Esophagus muscularis mucosa (tissue), 4 donors: Measurements from ENCODE around the gene ATP10A.

ENCODE experiments used
- CTCF ChIP-seq, 3 experiments: fragments of 200-600 bp in 2 of 3; fragments of 450-650 bp in 1 of 3; sonication (generic) in 2 of 3; IDR thresholded peaks; one replicate each; pipeline ENCODE4 v1.5.1; 2017 to 2019; ENCODE audit warnings: antibody characterized with exemption in 3 of 3, mild to moderate bottlenecking in 2 of 3, moderate library complexity in 1 of 3
- EP300 ChIP-seq: sonication (generic); formaldehyde crosslinking; IDR thresholded peaks from one replicate; pipeline ENCODE4 v1.6.1; 2017; ENCODE audit warnings: antibody characterized with exemption
- POLR2A ChIP-seq: fragments of 450-650 bp; IDR thresholded peaks from one replicate; pipeline ENCODE4 v1.6.1; 2017; ENCODE audit warnings: antibody characterized with exemption, moderate library complexity, mild to moderate bottlenecking, low read depth
- POLR2AphosphoS5 ChIP-seq, 2 donors: sonication (generic); formaldehyde crosslinking; IDR thresholded peaks; one replicate each; pipeline ENCODE4 v1.6.1; 2017; ENCODE audit warnings: antibody characterized with exemption in 2 of 2

- no peak for TF ChIP-seq CTCF (IDR thresholded peaks at IDR 0.05)
- no peak for TF ChIP-seq EP300
- no peak for TF ChIP-seq POLR2A
- TF ChIP-seq POLR2AphosphoS5 (IDR thresholded peaks at IDR 0.05), result no peak
These were observed 101.0 kb downstream of the ATP10A start for GRCh38 chr15:25761971-25762662.
